HG02678 (cell line): ENCODE results near the gene CBX4.

Experiments used
- ATAC-seq: cut with Tn5 transposase; IDR thresholded peaks from one replicate; pipeline ENCODE4 v1.9.1; 2021; ENCODE audit warnings: mild to moderate bottlenecking, moderate library complexity; ENCODE audit not compliant: unreplicated experiment

The CBX4 gene

DNA sequence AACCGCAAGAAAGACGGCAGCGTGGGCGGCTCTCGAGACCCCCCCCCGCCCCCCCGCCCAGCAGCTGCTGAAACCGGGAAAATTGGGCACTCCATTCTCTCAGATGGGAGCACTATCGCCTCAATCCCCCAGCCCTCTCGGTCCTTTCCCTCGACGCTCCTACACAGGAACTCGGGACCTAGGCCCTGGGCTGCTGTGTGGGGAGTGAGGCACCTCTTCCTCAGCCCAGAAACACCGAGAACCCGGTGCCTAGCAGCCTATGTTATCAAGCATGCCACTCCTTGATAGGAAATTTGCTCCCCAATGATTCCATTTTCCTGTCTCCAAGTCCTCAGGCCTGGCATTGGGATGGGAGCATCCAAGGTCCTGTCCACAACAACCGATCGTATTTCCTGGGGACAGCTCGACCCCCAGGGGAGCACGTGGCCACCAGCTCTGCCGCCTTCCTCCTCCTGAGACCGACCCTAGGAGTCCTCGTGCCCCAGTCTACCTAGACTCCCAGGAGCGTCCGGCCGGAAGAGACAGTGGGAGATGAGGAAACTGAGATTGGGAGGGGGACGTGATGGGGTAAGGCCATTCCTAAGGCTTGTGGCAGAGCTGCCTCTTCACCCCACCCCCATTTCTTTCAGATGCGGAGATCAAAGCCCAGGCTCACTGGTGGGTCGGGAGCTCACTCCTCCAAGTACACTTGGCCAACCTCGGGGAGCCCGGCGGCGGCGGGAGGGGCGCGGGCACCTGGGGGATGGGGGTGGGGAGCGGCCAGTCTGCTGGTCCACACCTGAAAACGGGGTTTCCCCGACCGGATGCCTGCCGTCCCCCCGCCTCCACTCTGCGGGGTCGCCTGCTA lies 24.9 kb downstream of the CBX4 start:
- no peak for ATAC-seq

DNA sequence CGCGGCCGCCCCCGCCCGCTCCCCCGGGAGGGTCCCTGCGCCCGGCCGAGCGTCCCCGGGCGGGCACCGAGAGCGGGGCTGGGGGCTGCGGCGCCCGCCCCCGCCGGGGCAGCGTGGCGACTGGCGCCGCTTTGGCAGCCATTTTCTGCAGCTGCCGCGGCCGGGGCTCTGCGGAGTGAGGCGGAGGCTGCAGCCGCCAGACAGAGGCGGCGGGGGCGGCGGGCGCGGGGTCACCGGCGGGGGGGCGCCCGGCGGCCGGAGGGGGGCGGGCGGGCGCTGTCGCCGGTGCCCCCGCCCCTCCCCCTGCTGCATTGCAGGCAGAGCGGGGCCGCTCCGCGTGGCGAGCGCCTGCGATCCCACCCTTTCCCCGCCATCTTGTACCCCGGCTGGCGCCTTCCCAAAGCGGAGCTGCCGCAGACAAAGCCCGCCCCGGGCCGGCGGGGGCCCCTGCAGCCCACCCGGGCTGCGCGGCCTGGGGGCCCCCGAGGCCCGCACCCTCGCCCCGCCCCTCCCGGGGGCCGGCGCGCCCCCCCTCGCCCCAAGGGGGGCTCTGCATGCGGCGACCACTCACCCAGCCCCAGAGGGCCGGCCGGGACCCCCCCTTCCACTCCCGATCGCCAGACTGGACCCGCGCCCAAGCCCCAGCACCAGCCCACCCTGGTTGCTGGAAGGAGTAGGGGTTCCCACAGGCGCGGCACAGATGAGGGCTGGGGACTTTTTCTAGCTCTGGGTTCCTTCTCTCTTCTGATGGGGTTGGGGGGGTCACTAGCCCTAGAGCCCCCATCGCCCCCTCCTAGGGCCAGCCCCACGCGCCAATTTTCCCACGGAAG lies 25.7 kb downstream of the CBX4 start:
- ATAC-seq, result no peak

DNA sequence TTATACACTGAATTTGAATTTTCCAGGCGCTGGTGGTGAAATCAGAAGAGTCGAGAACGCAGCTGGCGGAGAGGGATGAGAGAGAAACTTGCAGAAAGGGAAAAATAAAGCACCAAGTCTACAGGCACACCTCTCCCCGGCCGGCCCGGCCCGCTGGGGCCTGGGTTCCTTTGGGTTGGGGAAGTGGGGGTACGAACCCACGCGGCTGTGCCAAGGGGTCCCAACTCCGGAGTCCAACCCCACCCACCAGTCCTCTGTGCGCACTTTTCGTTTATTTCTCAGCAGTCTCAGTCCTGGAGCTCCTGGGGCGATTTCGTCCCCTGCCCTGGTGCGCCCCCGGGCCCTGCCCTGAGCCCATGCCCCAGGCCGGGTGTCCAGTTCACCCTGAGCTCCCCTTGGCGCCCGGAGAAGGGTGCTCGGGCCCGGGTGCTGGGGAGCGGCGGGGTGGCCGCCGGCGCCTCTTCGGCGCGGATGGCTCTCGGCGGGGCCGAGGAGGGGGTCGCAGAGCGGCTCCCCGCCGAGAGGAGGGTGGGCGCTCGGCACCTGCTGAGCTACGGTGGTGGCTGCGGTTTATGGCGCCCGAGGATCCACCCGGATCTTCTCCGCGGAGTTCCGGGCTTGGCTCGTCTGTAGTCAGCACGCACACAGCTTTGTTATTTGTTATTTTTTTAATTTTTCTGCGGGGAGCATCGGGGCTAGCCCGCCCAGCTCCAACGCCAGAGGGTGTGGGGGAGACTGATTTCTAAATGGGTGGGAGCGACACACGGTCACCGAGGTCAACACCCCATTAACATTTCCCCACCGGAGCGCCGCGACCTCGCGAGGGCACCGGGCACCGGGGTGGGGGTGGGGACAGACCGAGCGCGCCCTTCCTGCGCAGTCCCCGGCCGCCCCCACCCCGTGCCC lies 26.6 kb downstream of the CBX4 start:
- no peak for ATAC-seq

DNA sequence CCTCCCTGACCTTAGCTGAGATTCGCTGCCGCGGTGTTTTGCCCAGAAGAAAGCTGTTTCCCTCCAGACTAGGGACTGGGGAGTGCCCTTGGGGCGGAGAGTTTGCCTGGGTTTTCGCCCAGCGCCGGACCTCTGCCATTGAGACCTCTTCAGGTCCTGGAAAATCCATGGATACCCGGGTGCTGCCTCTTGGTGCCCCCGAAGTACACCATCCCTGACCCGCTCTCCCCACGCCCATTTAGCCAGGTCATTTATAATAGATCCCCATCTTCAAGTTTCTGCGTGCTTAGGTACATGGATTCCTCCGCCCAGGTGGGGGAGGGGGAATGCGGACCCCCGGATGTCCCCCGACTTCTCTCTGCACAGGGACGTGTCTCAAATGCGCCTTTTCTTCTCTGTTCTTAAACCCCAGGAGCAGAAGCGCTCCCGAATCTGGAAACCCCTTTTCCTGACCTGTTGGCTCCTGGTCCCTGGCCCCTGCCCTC lies 27.3 kb downstream of the CBX4 start:
- ATAC-seq, result no peak

DNA sequence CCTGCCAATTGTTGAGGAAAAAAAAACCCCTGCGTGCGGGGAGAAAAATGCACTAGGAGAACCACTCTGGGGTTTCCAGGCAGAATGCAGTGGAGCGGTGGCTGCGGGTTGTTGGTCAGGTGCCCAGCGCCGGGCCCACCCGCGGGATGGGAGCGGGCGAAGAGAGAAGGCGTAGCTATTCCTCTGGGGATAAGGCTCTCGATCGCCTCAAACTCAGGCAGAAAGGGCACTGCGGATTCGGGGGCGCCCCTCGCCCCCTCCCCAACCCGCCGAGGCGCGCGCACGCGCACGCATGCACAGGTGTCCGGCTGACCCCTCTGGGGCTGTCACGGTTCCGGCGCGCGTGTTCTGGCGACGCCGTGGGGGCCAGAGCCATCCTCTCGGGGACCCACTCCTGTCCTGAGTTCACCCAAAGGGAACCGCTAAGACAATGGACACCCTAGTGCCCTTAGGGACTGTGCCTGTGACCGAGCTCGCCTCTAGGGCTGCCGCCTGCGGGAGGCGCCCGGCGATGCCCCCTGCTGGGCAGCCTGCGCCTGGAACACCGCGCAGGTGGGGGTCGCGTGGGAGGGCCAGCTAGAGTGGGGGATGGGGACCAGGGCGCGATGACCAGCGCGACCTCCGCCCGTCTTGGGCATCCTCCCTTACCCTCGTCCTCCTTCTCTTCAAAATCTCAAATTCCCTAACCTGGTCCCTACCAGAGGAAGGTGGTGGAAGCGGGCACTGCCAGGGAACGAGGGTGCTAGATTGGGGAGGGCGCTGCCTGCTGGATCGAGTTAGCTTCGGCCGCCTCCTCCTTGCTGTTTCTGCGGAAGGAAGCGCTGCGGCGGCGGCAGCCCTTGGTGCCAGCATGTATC lies 28.0 kb downstream of the CBX4 start:
- no peak for ATAC-seq

DNA sequence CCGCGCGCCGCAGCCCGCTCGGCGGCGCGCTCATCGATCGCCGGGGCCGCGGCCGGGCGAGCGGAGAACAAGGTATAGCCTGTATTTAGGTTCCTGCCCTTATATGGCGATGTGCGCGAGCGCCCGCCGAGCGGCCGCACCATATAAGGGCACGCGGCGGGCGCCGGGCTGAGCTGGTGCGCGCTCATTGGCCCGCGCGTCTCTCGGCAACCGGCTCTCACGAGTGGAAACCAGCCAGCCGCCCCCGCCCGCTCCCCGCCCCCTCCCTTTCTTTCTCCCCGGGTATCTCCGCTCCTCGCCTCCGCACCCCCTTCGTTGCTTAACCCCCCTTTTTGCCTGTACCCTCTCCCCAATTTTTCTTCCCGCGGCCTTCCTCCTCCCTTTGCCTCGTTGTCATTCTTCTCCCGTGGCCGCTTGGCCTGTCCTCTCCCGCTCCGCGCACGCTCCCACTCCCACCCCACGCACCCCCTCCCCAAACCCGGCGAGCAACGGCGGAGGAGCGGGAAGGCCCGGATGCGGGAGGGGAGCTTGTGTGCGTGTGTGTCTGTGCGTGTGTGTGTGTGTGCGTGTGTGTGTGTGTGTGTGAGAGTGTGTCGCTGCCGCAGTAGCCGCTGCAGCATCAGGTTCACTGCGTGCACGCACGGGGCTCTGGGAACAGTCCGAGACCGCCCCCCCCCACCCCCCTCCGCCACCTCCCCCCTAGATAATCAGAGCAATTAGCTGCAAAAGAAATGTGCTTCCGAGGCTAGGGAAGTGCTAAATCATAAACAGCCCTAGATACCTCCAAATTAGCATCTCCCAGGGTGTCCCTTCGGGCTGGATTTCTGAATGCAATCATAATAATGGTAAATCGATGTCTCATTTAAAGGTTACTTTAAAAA lies 28.9 kb downstream of the CBX4 start:
- peak; percentile 77 for ATAC-seq

DNA sequence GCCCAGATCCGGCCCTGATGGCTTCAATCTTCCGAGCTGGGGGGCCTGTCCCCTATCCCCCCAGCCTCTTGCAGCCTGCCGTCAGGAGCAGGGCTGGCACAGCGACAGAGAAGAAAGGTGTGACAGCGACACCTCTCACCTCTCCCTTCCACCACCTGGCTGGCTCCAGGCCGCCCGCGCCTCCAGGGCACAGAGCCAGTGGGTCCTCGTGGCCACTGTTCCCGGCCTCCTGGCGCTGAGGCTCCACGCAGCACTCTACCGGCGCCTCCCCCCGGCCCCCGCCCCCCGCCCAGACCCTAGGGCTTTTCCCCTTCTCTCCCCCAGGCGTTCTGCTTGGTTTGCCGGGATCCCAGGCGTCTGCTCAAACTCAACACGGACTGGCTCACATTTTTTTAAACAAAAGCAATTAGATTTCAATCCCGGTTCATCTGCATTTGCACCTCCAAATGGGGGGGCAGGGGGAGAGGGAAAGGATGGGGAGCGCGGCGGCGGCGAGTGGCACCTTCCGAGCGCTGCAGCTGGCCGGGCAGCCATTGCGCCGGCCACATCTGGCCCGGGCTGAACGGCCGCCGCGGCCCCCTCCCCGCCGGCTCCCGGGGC lies 29.6 kb downstream of the CBX4 start:
- no peak for ATAC-seq

DNA sequence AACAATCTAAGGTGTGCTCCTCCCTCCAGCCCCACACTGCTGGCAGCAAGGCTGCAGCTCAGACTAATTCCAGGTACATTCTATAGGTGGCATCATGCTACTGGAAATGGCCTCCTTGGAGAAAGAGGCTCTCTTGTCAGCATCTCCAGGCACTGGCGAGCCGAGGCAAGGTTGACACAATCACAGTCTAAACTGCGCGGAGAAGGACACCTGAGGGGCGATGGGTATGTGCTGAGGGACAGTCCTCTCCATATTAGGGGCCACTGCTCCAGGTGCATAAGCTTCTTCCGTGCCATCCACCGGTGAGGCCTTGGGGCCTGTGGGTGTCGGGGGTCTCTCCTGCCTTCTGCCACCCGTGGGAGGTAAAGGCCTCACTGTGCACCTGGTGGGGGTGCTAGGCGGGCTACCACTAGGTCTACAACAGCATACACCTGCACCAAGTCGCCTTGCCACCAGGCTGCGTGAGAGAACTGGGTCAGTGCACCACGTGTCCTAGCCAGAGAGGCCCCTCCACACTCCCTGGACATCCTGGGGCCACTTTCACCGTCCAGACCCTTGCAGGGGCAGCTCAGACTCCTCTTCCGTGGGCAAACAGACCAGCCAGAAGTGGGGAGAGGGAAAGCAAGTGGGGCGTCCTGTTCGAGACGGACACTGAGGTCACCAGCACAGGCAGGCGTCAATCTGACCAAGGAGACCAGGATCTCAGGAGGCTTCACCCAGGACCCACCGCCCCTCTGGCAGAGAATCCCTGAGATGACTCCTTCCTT lies 30.3 kb downstream of the CBX4 start:
- ATAC-seq, result no peak

DNA sequence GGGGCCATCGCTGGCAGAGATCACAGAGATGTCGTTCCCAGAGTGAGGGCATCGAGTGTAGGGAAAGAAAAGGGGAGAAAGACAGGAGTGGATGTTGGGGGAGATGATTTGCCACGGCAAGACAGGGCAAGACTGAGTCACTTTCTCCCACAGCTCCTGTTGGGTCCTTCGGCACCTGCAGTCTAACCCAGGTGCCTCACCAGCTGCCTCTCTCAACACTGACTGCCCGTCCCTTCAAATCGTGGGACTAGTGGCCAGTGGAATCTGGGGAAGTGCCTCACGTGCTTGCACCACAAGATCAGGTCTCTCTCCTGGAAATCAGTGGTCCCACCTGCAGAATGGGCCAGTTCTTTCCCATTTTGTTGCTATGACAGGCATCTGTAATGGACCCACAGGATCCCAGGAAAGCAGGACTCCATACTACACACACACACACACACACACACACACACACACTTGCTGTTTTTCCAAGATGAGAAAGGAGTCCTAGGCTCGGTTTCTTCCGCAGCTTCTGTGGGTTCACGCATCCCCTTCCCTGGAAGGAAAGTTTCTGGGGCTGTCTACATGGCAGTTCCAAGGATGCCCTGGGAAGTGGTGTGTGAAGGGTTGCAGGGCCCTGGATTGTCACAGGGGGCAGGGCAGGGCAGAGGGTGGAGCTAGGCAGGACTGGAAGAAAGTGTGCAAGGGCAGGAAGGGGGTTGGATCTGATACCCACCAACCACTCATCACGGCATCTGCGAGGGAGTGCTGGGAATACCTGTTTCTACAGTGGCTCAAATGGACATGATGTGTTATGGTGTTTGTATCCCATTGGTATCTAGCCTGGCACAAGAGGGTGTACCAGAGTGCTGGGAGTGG lies 32.1 kb downstream of the CBX4 start:
- ATAC-seq, result no peak

DNA sequence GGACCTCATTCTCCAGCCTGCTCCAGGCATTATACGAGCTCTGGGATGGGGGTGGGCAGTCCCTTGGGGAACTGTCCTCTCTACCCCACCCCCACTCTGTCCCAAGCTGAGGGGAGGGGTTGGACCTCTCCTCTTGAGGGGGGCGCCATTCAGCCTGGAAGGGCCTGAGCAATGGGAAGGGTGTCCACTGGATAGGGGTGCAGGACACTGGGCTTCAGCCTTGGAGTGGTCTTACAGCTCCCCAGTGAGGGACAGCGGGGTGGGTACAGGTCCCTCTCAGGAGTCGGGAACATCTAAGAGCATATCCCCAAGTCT lies 32.8 kb downstream of the CBX4 start:
- ATAC-seq, result no peak

DNA sequence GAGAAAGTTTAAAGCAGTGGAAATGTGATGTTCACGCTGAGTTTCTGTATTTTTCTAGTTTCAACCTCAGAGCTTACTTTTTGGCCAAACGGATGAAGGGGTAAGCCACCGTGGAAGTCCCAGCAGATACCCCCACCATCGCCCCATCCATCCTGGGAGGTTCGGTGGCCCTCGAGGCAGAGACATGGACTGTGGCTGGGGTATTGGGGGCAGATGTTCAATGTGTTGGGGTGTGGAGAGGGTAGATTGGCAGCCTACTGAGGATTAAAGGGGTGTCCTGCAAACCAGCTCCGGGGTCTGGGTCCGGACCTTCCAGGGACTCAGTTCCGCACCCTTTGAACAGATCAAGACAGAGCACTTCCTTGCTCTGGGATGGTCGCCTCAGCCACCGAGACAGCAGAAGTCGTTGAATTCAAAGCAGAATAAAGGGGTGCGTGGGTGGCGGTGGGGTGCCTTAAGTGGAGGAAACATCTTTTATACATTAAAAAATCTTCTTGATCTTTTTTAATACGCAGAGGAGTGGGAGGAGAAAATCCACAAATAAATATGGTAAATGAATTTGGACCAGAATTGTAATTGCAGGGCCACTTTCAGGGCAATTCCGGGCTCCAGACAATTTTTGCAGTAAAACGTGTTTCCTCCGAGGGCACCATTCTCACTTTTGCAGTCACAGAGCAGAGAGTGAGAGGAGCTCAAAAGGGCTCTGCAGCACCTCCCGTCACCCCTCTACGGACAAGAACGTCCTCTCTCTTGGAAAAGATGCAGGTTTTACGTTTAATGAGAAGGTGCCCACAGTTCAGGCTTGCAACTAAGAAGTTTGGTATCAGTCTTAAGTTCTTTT lies 34.2 kb downstream of the CBX4 start:
- ATAC-seq, result no peak

DNA sequence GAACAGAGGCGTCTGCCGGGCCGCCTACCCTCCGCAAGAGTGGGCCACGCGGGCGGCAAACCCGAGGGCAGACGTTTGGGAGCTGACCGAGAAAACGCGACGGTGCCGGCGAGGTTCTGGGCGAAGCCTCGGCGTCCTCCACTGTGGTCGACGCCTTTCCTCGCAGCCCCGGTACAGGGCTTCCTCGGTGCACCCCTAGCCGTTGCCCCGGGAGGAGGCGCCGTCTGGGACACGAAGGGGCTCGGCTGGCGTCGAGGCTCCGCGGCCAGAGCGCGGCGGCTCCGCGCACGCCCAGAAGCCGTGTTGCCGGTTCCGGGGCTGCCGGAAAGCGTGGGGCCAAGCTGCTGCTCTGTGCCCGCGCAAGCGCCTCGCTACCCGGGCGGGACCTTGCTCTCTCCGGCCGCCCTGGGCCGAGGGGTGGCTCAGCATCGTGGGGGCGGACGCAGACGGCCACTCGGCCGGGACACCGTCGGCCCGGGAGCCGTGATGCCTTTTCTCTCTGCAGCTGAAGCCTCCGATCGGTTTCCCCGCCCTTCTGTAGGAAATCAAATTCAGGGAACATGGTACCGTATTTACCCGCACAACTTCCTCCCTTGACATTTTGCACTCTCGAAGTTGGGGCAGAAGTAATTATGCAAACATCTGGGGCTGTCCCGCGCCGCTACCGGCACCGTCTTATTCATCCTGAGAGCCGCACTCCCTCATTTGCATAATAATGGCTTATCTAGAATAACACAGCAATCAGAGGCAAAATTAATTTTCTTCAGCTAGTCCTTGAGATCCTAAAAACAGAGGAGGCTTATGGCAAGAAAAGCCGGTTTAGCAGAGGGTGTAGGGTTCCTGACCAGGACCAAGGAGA lies 35.0 kb downstream of the CBX4 start:
- peak; percentile 63 for ATAC-seq

DNA sequence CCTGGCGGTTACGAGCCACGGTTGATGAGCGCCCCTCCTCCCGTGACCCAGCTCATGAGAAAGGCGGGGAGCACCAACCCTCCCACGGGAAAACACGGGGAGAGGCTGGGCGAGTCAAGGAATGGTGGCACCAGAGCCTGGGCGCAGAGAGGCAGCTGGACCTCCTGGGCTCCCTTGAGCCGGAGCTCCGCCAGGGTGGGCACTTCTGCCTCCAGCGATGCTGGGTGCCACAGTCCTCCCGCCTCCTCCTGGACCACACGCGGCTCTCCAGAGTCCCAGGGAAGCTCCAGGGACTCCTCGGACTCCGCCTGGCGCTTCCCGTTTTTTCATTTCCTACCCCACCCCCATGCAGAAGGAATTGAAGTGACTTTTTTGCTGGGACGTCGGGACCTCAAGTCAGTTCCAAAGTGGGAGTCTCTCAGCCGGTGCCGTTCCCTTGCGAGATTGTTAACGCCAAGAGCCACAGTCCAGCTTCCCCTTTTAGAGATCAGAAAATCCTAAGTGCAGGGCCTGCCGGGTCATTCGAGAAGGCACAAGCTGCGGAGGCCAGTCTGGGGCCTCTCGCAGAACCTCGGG lies 35.7 kb downstream of the CBX4 start:
- no peak for ATAC-seq

DNA sequence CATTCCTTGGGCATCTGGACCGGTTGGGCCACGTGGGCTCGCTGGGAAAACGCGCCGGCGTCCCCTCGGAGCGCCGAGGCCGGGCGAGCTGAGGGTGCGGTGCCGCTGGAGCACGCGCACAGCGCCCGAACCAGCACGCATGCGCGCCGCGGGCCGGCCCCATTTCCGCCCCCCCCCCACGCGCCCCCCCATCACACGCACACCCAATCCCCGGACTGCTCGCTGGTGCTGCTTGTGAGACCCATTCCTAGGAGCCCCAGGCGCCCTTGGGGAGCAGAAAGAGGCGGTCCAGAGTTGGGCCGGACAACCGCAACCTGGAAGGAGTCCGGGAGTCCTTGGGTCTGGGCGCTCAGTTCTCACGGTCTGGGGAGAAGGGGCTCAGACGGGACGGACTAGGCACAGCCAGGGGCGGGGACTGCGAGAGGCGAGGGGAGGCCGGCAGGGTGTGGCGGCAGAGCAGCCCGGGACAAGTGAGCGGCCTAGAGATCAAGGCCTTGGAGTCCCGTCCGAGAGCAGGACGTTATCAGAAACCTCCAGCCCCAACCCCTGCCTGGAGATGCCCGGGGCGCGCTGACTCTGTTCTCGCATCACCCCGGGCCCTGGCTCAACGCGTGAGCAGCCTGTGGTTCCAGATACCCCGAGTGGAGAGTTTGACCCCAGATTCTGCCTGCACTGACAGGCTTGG lies 36.4 kb downstream of the CBX4 start:
- ATAC-seq, result no peak
